ENCODE measurements around the gene APRT. TPM values are rescaled to one million over a fixed set of nuclear protein-coding genes. Genes with fewer than 3 reads are reported as not detected.
"Not testable (repeated sequence)": the region's sequence is repeated elsewhere in the genome, so short reads cannot be mapped to it uniquely, and the experiment has no call there.

Gene APRT
- total RNA-seq, 4 donors from 2014 or later = 81.6 to 221 (median 149) TPM

DNA sequence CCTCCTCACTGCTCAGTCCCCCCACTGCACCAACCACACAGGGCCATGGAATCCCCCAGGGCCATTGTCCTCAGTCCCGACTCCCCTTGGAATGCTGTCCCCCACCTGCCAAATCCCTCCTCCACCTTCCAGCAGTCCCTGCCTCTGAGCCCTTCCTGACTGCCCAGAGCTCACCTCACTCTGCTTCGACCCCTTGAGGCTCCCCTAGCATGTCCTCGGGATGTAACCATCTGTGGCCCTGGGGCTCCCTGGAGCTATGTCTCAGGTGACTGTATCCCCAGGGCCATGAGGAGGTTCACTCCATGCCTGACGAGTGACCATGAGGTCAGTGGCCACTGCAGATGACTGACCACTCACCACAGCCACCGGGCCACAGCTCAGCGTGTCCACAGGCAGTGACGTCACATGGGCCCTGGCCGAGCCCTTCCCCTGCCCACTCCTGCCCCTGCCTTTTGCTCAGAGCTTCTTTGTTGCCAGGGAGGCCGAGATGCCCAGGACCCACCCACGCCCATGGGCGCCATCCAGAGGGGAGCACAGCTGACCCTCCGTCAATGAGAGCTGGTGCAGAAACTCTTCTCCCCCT is 19.0 kb downstream of the APRT start:
- 83 to 100% methylated on average over 1 to 12 of the region's 12 CpGs for WGBS, 2 donors (ENCODE audit: low coverage in 1 of 2)
- no peak overlapping the region for H3K27ac ChIP-seq
- no peaks in the 10 kb centered on the region for H3K9me3 ChIP-seq
- no peak for TF ChIP-seq POLR2A (IDR thresholded peaks at IDR 0.05)
- TF ChIP-seq EP300 (IDR thresholded peaks at IDR 0.05; ENCODE audit: low read depth) = no peak
- TF ChIP-seq, protein P1, sequence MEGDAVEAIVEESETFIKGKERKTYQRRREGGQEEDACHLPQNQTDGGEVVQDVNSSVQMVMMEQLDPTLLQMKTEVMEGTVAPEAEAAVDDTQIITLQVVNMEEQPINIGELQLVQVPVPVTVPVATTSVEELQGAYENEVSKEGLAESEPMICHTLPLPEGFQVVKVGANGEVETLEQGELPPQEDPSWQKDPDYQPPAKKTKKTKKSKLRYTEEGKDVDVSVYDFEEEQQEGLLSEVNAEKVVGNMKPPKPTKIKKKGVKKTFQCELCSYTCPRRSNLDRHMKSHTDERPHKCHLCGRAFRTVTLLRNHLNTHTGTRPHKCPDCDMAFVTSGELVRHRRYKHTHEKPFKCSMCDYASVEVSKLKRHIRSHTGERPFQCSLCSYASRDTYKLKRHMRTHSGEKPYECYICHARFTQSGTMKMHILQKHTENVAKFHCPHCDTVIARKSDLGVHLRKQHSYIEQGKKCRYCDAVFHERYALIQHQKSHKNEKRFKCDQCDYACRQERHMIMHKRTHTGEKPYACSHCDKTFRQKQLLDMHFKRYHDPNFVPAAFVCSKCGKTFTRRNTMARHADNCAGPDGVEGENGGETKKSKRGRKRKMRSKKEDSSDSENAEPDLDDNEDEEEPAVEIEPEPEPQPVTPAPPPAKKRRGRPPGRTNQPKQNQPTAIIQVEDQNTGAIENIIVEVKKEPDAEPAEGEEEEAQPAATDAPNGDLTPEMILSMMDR (IDR thresholded peaks at IDR 0.05) = no peak
- no peak for TF ChIP-seq POLR2AphosphoS5 (IDR thresholded peaks at IDR 0.05)
- H3K27me3 ChIP-seq = peaks cover 12% of the 10 kb centered on the region
- intact Hi-C loops (cut with DNase I; ENCODE audit: low total_unique reads) (no loop called here), in situ Hi-C loops (cut with MboI; ENCODE audit: low pct_ligation_motif_present in 1 of 4, low pct_unique_long_range_greater_than_20kb in 1 of 4, low sequenced_read_pairs in 3 of 4) (no loop called here)
- H3K36me3 ChIP-seq = no peaks in the 10 kb centered on the region
- peaks cover 0 to 19% (median 5%) of the 10 kb centered on the region in 4 donors for H3K4me1 ChIP-seq
- H3K4me3 ChIP-seq = no peak overlapping the region
- no peak for DNase-seq

DNA sequence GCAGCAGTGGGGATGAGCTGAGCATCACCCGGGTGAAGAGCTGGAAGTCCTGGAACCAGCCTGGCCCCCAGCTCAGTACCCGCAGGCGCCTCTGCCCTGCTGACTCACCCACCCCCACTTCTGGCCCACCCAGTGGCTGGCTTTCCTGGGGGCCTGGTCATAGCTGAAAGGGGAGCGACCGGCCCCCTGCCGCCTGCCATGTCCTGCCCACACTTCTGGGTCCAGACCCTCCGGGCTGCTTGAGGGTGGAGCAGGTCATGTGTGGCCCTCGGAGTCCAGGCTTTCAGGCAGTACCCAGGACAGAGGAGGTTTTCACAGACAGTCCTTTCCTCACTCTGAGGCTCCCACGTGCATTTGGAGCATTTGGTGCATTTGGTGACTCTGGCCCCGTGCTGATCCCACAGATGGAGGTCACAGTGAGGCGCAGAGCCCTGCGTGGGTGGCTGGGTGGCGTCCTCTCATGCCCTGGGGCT is 19.6 kb downstream of the APRT start:
- no peaks in the 10 kb centered on the region for H3K9me3 ChIP-seq
- intact Hi-C loops (cut with DNase I; ENCODE audit: low total_unique reads) = no loop called here
- H3K4me3 ChIP-seq = no peak overlapping the region
- in situ Hi-C loops (cut with MboI; ENCODE audit: low pct_ligation_motif_present in 1 of 4, low pct_unique_long_range_greater_than_20kb in 1 of 4, low sequenced_read_pairs in 3 of 4) = no loop called here
- H3K27me3 ChIP-seq = peaks cover 12% of the 10 kb centered on the region
- DNase-seq = no peak
- H3K36me3 ChIP-seq = no peaks in the 10 kb centered on the region
- no peak overlapping the region for H3K27ac ChIP-seq
- WGBS, 2 donors (ENCODE audit: low coverage in 1 of 2) = 65% methylated on average over 9 of the region's 13 CpGs; no CpG with 5 or more reads in 1 of the 2 donors
- peaks cover 0 to 19% (median 5%) of the 10 kb centered on the region in 4 donors for H3K4me1 ChIP-seq
- TF ChIP-seq EP300 (IDR thresholded peaks at IDR 0.05; ENCODE audit: low read depth) = no peak
- TF ChIP-seq POLR2A (IDR thresholded peaks at IDR 0.05) = no peak
- no peak for TF ChIP-seq POLR2AphosphoS5 (IDR thresholded peaks at IDR 0.05)
- TF ChIP-seq, protein P1 (IDR thresholded peaks at IDR 0.05) = no peak

DNA sequence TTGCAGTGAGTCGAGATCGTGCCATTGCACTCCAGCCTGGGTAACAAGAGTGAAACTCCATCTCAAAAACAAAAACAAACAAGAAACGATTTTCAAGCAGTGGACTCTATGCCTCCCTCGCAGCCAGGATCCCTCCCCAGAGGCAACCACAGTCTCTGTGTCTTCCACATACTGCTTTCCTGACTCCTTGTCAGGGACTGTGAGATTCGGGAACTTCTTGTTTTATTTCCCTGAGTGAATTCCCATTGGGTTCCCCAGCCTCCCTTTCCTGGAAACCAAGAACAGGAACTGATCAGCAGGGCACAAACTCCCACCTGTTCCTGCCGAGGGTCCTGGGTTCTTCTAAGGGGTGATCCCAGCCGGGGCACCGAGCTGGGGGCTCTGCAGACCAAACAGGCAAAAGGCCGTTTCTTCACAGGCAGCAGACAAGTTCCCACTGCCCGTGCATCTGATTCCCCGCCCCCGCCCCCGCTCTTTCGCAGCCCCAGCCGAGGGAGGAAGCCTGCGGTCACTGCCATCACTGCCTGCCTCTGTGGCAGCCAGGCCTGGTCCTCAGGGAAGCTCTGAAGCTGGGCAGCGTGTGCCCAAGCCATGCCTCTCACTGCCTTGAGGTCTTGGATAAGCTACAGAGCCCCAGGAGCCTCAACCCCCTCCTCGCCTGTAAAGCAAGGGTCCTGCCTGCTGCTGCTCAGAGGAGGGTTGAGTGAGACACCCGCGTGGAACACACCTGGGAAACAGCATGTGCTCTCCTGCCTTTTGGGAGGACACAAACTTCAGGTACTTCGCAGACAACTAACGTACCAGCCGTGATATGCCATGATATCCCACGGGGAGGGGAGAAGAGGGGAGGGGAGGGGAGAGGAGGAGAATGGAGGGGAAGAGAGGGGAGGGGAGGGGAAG is 21.2 kb downstream of the APRT start:
- TF ChIP-seq POLR2AphosphoS5 (IDR thresholded peaks at IDR 0.05) (no peak), POLR2A (IDR thresholded peaks at IDR 0.05) (no peak), EP300 (IDR thresholded peaks at IDR 0.05; ENCODE audit: low read depth) (no peak)
- TF ChIP-seq, protein P1 (IDR thresholded peaks at IDR 0.05) = no peak
- H3K9me3 ChIP-seq = no peaks in the 10 kb centered on the region
- peaks cover 0 to 21% (median 6%) of the 10 kb centered on the region in 4 donors for H3K4me1 ChIP-seq
- no peak overlapping the region for H3K4me3 ChIP-seq
- no peaks in the 10 kb centered on the region for H3K36me3 ChIP-seq
- in situ Hi-C loops (cut with MboI; ENCODE audit: low pct_ligation_motif_present in 1 of 4, low pct_unique_long_range_greater_than_20kb in 1 of 4, low sequenced_read_pairs in 3 of 4) = no loop called here
- H3K27ac ChIP-seq = peak overlapping the region; percentile 5 to 61 (median 30)
- 19 to 37% methylated on average over 3 to 18 of the region's 24 CpGs for WGBS, 2 donors (ENCODE audit: low coverage in 1 of 2)
- H3K27me3 ChIP-seq = peaks cover 12% of the 10 kb centered on the region
- intact Hi-C loops (cut with DNase I; ENCODE audit: low total_unique reads) = no loop called here
- DNase-seq = peak; percentile 62

DNA sequence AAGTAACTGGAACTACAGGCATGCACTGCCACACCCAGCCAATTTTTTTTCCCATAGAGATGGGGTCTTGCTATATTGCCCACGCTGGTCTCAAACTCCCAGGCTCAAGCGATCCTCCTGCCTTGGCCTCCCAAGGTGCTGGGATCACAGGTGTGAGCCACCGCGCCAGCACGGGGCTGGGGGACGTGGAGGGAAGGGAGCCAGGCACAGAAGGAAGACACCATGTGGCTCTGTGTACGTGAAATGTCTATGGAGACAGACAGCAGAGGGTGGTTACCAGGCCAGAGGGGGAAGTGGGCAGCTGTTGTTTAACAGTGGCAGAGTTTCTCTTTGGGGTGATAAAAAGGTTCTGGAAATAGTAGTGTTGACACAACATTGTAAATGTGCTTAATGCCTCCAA is 22.1 kb downstream of the APRT start:
- Histone ChIP-seq H3K9me3 (no peaks in the 10 kb centered on the region), H3K4me3 (no peak overlapping the region), H3K36me3 (no peaks in the 10 kb centered on the region), H3K27ac (no peak overlapping the region), H3K27me3 (peaks cover 12% of the 10 kb centered on the region), H3K4me1 (peaks cover 0 to 18% (median 7%) of the 10 kb centered on the region in 4 donors)
- TF ChIP-seq, protein P1 (IDR thresholded peaks at IDR 0.05) = no peak
- TF ChIP-seq POLR2AphosphoS5 (IDR thresholded peaks at IDR 0.05) (no peak), POLR2A (IDR thresholded peaks at IDR 0.05) (no peak), EP300 (IDR thresholded peaks at IDR 0.05; ENCODE audit: low read depth) (no peak)
- 80% methylated on average over 7 of the region's 7 CpGs; no CpG with 5 or more reads in 1 of the 2 donors for WGBS, 2 donors (ENCODE audit: low coverage in 1 of 2)
- peak; percentile 10 for DNase-seq
- intact Hi-C loops (cut with DNase I; ENCODE audit: low total_unique reads) = loop anchor here (5.0 kb wide), 1 partner anchor 47 kb away; no protein-coding TSS in a partner anchor
- in situ Hi-C loops (cut with MboI; ENCODE audit: low pct_ligation_motif_present in 1 of 4, low pct_unique_long_range_greater_than_20kb in 1 of 4, low sequenced_read_pairs in 3 of 4) = no loop called here

DNA sequence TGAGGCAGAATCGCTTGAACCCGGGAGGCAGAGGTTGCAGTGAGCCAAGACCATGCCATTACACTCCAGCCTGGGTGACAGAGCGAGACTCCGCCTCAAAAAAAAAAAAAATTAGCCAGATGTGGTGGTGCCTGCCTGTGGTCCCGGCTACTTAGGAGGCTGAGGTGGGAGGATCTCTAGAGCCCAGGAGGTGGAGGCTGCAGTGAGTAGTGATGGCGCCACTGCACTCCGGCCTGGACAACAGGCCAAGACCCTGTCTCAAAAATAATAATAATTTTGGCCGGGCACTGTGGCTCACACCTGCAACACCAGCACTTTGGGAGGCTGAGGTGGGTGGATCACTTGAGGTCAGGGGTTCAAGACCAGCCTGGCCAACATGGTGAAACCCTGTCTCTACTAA is 23.0 kb downstream of the APRT start:
- H3K27ac ChIP-seq; DNase-seq; H3K36me3 ChIP-seq; H3K9me3 ChIP-seq; H3K4me3 ChIP-seq; in situ Hi-C loops (cut with MboI; ENCODE audit: low pct_ligation_motif_present in 1 of 4, low pct_unique_long_range_greater_than_20kb in 1 of 4, low sequenced_read_pairs in 3 of 4): not testable (repeated sequence)
- whole genome bisulfite sequencing, 2 donors (ENCODE audit: low coverage in 1 of 2) = 95% methylated on average over 8 of the region's 8 CpGs; no CpG with 5 or more reads in 1 of the 2 donors
- peaks cover 10% of the 10 kb centered on the region for H3K27me3 ChIP-seq
- peaks cover 0 to 20% (median 9%) of the 10 kb centered on the region in 4 donors for H3K4me1 ChIP-seq
- intact Hi-C loops (cut with DNase I; ENCODE audit: low total_unique reads) = loop anchor here (5.0 kb wide), 1 partner anchor 46 kb away; no protein-coding TSS in a partner anchor

Data from transverse colon (tissue), 4 donors.